SK-N-SH (cell line): ENCODE data around the gene RGS9.

ENCODE experiments used
- CTCF ChIP-seq: fragments of 200-600 bp; sonication (generic); IDR thresholded peaks from 2 replicates; pipeline ENCODE4 v1.6.1; 2017; ENCODE audit warnings: antibody characterized with exemption, mild to moderate bottlenecking, moderate library complexity
- EP300 ChIP-seq, 2 experiments: IDR thresholded peaks; 2 replicates each; pipeline versions ENCODE4 v1.4.0 to v1.6.1; 2012; ENCODE audit warnings: borderline replicate concordance in 1 of 2, low read depth in 1 of 2, low read length in 1 of 2
- FOXM1 ChIP-seq: IDR thresholded peaks from 2 replicates; pipeline ENCODE4 v1.4.0; 2012; ENCODE audit warnings: low read depth, mild to moderate bottlenecking
- POLR2AphosphoS5 ChIP-seq: IDR thresholded peaks from 2 replicates; pipeline ENCODE4 v1.6.1; 2012; ENCODE audit warnings: low read depth, low read length
- RFX5 ChIP-seq: IDR thresholded peaks from 2 replicates; pipeline ENCODE4 v1.6.1; 2012; ENCODE audit warnings: mild to moderate bottlenecking, improper control_type of control experiment, low read length

- TF ChIP-seq CTCF (no peak), FOXM1 (no peak), POLR2AphosphoS5 (no peak), EP300 (IDR thresholded peaks at IDR 0.05; ENCODE audit: borderline replicate concordance in 1 of 2, low read depth in 1 of 2, low read length in 1 of 2) (no peak), RFX5 (no peak)
These were observed 98.1 kb downstream of the RGS9 start for GRCh38 chr17:65235284-65235683.
